Activated CD8-positive, alpha-beta memory T cell treated with anti-CD3 and anti-CD28 coated beads, Interleukin-2, amount 50 U/mL, for 24 hours (primary cell): ENCODE data around the gene TRPT1.
"Not testable (repeated sequence)": the region's sequence is repeated elsewhere in the genome, so short reads cannot be mapped to it uniquely, and the experiment has no call there.

Experiments
- DNase-seq: peaks from one replicate; pipeline ENCODE4 v3.0.0-alpha.2; 2020; ENCODE audit errors: extremely low read depth

TRPT1 gene

DNA sequence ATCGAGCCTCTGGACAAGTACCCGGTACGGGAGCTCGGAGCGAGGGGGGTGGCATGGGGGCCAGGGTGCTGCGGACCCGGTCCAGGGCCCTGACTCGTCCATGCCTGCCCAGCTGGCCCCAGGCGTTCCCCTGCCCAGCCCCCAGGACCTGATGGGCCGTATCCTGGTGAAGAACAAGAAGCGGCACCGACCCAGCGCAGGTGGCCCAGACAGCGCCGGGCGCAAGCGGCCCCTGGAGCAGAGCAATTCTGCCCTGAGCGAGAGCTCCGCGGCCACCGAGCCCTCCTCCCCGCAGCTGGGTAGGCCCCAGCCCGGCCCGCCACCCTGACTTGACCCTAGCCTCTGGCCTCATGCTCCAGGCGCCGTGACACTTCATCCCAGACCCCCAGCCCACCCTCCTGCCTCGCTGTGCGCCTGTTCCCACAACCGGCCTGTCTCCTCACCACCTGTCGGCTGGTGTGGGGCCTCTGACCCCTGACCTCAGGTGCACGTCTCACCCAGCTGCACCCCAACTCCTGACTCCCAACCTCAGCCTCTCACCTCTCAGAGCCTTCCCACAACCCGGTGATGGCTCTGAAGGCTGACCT lies 33.1 kb upstream of the TRPT1 start:
- DNase-seq, result no peak

DNA sequence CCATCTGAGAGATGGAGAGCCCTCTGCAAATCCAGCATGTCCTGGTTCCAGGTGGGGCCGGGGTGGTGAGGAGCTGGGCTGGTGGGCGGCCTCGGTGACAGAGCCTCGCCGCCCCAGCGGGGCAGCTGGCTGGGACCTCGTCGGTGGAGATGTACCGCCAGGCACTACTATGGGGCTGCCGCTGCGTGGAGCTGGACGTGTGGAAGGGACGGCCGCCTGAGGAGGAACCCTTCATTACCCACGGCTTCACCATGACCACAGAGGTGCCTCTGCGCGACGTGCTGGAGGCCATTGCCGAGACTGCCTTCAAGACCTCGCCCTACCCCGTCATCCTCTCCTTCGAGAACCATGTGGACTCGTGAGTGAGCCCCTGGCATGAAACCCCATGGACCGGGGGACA lies 32.4 kb upstream of the TRPT1 start:
- no peak for DNase-seq

DNA sequence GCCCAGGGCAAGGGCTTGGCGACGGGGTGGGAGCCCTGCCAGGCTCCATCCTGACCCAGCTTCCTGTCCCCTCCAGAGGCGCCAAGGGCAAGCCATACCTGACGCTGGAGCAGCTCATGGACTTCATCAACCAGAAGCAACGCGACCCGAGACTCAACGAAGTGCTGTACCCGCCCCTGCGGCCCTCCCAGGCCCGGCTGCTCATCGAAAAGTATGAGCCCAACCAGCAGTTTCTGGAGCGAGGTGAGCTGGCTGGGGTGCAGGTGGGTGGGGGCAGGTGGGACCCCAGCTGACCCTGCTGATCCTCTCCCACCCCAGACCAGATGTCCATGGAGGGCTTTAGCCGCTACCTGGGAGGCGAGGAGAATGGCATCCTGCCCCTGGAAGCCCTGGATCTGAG lies 30.3 kb upstream of the TRPT1 start:
- no peak for DNase-seq

DNA sequence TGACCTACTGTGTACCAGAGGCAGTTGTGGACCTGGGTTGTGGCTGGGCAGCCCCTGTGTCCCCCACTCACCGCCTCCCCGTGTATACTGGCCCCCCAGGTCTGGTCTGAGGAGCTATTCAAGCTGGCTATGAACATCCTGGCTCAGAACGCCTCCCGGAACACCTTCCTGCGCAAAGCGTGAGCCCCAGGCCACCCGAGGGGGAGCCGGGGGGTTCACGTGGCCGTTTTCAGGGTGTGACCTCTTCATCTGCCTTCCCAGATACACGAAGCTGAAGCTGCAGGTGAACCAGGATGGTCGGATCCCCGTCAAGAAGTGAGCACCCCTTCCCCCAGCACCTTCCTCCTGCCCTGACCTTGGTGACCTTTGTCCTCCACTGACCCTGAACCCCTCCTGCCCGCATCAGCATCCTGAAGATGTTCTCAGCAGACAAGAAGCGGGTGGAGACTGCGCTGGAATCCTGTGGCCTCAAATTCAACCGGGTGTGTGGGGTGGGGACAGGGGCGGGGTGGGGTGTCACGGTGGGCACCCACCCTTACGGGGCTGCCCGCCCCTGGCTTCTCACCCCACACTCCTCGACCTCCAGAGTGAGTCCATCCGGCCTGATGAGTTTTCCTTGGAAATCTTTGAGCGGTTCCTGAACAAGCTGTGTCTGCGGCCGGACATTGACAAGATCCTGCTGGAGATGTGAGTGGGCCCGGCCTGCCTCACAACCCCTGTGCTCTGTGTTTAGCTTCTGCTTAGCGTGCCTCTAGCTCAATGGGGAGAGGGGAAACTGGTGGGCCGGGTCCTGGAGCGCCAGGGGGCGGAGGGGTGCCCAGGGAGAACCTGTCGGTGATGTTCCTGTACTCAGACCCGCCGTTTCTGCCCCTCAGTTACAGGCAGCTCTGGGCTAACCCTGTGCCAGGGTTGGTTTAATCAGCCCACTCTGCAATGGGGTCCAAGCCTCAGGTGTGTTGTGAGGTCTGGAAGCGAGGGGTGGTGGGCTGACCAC lies 29.4 kb upstream of the TRPT1 start:
- no peak for DNase-seq

DNA sequence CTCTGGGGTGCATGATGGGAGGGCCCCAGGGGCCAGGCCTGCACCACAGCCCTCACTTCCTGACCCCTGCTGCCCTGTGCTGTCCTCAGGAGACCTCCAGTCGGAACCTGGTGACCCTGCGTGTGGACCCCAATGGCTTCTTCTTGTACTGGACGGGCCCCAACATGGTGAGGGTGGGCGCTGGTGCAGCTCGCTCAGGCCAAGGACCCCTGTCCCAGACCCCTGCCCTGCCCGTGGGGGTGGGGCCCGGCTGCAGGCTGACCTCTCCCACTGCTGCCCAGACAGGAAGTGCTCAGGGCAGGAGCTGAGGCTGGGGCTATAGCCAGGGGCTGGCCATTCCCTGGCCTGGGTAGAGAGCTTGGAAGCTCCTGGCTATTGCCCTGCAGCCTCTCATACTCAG lies 28.3 kb upstream of the TRPT1 start:
- DNase-seq, result no peak

DNA sequence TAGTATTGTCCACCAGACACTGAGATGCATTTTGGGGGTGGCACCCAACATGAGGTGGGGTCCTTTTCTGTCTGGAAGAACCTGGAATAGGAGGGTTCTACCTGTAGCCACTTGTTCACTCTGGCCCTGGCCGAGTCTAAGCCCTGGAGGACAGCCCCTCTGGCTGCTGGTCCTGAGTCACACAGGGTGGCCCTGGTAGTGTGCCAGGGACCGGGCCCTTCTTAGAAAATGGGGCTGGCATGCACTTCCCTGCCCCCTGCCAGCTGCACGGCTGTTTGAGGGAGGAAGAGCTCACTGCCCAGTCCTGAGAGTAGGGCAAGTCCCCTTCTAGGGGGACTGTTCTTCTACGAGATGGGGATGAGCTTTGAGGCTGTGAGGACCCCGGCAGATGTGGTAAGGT lies 27.5 kb upstream of the TRPT1 start:
- DNase-seq, result no peak

DNA sequence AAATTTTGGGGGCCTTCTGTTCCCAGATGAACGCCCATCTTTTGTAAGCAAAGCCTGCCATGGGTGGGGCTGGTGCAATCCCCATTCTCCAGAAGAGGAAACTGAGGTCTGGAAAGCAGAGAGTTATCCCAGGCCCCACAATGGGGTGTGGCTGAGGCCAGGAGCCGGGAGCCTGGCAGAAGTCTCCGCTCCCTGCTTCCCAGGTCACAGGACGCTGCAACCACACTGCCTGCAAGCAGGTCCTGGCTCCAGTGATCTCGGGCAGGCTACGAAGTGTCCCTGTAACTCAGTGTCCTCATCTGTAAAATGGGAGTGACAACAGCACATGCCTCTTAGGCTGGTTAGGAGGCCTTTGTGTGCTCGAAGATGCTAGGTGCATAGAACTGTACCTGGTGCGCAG lies 27.1 kb upstream of the TRPT1 start:
- no peak for DNase-seq

DNA sequence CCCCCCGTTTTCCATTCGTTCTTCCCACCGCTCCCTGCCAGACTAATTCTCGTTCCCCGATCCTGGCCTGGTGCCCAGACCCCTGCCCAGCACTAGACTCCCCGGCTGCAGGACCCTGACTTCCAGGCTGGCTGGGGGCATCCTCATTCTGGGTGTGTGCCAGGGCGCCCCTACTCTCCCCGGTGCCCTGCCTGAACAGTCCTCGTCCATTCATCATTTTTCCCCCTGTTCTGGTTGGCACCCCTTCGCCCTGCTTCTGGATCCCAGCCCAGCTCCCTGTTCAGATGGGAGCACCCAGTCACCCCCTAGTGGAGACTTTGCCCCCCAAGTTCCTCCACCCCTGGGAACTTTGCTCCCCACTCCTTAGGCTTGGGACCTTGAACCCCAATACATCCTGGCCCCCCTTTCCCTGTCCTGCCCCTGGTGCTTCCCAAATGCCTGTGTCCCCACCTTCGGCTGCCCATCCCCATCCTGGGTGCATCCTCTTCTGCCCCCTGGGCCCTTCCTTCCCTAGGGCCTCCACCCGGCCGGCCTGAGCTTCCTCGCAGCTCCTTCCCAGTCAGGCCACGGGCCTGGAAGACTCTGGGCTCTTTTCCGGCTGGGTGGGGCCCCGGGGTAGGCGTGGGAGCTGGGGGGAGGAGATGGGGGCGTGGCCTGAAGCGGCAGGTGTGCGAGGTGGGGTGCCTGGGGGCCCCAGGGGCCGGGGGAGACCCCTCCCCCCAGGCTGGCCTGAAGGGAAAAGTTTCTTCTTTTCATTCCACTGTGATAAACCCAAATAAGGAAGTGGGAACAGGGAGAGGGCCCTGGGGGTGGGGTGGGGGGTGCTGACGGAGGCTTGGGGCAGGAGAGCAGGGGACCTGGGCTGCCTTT lies 26.3 kb upstream of the TRPT1 start:
- DNase-seq, result no peak

DNA sequence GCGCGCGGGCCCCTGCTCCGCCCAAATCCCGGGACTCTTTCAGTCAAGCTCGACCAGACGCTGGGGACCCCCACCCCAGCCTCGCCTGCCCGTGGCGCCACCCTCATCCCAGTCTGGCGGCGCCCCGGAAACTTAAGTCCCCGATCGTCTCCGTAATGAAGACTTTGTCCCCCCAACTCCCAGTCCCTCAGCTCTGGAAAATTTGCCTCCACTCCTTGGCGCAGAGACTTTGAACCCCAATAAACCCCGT lies 25.7 kb upstream of the TRPT1 start:
- no peak for DNase-seq

DNA sequence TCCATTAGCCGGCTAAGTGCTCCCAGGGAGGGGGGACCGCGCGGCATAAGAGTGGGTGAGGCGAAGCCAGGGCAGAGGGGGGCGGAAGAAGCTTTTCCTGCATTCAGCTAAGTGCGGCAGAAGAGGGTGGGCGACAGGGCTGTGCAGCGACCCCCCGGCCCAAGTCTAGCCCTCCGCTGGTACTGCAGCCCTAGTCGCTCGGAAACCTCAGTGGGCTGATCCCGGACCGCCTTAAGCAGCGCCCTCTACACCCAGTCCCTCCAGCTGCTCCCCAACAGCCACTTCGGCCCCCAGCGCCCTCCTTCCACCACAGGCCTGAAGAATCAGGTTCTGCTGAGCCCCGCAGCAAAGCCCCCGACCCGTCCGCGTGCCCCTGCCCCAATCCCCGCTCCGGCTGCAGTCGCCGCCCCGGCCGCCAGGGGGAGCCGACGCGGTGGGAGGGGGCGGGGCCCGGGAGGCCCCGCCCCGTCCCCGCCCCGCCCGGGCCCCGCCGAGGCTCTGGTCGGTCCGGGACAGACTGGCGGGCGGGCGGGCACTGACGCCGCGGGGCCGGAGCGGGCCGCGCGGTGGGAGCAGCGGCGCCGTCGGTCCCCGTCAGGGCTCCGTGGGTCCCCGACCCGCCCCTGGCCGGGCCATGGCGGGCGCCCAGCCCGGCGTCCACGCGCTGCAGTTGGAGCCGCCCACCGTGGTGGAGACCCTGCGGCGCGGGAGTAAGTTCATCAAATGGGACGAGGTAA lies 25.2 kb upstream of the TRPT1 start, which contains the start of gene PLCB3:
TSS of gene PLCB3 (plus strand) at position 515 of the 737 bp plus-strand sequence. CDS start at position 635, 120 bp downstream.
- no peak for DNase-seq

DNA sequence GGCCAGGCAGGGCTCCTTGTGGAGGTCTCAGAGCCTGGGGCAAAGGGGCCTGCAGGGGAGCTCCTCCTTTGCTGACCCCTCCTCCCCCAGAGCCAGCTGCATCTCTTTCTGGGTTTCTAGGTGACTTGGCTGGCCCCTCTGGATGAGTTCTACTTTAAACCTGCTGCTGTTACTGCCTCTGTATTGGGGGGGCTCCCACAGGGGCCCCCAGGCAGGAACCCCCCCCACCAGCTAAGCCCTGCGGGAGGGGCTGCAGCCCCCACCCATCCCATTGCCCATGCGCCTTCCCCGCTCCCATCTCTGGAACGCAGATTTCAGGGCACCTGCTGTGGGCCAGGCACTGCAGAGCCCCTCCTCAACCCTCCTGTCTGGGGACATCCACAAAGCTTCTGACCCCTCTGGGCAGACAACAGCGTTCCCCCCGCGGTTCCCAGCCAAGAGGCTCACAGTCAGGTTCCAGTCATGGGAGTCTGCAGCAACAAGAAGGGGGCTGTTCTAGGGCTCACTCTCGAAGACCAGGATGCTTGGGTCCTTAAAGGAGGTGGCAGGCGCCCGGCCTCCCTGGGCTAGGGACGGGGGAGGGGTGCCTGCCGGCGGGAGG lies 24.5 kb upstream of the TRPT1 start:
- no peak for DNase-seq

DNA sequence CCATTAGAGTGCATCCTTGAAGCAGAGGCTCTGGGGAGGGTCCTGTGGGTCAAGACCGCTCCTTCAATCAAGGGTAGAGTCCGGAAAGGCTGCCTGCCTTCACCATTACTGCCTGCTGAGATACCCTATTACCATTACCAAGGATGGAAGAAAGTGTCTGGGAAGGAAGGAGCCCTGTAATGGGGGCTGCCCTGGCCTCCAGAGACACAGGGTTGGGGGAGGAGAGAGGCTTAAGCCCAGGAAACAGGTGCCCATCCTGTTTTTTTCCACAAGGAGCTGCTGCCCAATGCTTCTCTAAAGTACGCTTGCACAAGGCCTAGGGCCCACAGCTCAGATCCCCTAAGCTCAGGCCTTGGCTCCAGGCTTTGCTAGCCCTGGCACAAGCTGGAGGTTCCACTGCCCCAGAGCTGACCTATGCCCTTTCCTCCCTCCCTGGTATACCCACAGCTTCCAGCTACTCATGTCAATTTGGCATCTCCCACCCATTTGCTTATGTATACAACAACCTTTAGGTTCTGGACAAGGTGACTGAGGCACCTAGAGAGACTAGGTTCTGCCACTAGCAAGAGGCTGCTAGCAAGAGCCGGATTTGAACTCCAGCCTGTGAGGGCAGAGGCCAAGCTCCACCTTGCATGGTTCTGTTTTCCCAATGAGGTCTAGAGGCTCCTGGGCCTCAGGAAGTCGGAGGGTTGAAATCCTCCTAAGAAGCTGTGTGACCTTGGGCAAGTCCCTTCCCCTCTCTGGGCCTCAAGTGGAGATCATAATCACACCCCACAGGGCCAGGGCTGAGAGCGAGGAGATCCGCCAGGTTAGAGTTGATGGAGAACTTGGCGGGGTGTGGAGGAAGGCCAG lies 23.8 kb upstream of the TRPT1 start:
- no peak for DNase-seq

DNA sequence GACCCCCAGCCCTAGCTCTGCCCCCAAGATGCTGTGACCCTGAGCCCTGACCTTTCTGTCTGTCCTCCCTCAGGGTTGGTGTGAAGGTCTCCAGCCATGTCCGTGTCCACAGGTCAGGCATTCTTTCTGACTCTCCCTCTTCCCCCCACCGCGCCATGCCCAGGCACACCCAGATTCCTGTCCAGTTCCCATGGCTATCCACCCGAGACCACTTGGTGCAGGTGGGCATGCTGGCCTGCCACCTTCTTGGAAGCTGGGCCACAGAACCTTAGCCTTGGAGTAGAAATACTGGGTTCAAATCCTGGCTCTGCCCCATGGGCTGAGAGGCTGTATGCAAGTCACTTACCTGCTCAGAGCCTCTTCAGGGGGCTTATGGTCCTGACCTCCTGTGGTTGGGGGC lies 23.1 kb upstream of the TRPT1 start:
- DNase-seq, result no peak

DNA sequence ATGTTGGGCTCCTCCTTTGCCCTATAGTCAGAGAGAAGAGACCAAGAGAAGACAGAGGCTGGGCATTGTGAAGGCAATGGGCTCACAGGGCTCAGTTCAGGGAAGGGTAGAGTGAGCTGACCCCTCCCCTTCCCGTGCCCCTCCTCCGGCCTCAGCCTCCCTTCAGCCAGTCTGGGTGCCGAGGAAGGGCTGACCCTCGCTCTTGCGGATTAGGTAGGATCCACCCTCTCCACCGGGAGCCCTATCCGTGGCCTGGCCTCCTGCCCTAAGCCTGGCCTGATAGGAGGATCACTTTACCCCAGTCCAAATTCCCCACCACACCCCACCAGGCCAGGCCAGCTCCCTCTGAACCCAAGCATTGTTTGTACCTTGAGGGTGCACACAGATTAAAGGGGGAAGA lies 22.6 kb upstream of the TRPT1 start:
- no peak for DNase-seq

DNA sequence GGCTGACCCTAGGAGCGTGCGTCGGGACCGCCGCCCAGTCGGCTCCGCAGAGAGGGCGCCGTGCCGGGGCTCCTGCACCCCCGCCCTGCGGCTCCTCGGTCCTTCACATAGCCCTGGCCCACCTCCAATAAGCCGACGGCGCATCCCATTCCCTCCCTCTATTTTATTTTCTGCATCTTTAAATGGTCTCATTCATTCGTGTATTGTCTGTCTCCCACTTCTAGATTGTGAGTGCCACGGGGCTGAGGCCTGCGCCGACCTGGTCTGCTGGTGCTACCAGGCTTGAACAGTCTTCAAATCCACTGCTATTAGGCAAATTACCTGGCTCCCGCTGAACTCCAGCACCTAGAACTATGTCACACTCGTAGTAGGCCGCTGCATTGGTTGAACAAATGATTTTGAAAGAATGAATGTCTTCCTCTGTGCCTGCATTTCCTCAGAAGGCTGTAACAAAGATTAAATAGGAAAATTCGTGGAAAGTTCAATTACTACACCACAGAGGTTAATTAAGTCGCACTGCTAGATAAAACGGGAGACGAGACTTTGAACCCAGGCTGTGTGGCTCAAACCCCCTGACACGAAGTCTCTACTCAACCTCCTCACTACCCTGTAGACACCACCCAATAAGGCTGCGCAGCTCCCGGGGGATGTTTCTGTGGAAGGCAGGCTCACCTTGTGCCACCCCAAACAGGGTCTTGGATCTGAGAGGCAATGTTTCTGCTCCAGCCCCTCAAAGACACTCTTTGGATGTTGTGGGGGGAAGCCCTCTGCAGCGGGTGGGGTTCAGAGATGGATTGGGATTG lies 21.9 kb upstream of the TRPT1 start:
- no peak for DNase-seq

DNA sequence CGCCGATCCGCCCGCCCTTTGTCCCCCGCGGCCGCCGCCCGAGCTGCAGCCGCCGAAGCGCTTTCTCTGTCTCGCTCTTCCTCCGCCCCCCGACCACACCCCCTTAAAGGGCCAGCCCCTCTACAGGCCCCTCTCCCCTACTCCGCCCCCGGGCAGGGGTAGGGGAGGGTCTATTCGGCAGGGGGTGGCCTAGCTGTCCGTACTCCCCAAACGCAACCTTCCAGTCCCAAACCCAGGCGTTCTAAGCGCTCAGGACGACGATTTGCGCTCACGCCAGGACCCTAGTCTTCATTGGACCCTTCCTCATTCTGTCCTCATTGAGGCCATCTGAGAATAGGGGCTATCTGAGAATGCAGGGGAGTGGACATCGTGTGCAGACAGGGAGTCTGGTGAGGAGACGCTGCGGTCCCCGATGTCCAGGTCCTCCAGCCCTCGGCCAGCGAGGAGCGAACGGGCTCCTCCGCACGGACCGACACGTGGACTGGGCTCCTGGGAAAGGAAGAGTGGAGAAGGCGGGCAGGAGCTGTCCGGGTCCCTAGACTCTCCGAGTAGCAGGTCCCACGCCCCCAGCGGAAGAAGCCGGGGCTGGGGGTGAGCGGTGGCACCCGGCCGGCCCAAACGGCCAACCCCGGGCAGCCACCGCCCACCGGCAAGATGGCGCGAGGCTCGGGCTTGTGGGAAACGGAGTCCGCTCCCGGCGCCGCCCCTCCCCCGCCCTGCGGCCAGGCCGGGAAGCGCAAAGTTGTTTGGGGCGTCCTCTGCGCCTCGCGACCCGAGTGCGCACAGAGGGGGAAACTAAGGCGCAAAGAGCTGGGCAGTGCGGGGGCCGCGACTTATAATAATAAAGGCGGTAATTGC lies 21.1 kb upstream of the TRPT1 start, which contains the start of gene PPP1R14B:
TSS of gene PPP1R14B (minus strand) at position 73 of the 858 bp plus-strand sequence. CDS start 270 bp downstream, outside the sequence.
- no peak for DNase-seq

DNA sequence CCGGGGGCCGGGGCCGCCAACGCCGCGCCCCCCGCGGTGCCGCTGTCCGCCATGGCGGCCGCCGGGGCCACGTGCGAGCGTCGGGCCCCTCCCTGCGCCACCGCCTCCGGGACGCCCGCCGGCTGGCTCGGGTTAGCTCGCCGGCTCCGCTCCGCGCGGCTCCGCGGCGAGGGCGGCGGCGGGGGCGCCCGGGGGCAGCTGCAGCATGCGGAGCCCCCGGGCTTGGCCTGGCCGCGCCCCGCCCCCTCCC lies 20.6 kb upstream of the TRPT1 start:
- not testable (repeated sequence) for DNase-seq

DNA sequence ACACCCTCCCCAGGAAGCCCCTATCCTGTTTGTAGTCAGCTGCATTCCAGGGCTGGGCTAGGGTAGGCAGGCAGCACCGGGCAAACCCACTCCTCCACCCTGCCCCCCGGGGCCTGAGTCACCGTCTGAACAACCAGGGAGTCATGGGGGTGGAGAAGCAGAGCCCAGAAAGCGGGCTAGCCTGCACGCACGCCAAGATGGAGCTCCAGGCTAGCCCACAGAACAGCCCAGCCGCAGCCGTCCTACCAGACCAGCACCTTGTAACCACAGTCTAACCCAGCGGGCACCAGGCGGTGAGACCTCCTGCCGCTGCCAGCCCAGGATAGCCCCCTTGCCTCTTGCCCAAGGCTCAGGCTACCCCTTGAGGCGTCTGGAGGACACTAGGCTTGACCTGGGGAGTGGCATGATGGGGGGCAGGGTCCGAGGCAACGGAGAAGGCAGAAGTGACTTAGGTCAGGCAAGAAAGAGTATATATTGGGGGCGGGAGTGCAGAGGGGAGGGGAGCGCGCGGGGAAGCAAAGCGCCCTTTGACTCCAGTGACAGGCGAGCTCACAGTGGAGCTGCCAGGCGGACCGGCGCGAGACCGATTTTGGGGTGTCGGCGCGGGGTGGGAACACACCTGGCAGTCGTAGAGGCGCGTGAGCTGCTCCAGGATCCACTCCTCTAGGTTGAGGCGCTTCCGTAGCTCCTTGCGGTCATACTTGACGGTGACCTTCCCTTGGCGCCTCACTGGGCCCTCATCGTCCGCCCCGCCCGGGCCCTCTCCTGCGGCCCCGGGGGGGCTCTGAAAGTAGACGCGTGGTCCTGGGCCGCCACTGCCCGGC lies 20.0 kb upstream of the TRPT1 start:
- DNase-seq, result no peak
